Measurements from ENCODE around the gene GPR3. TPM values are rescaled to one million over a fixed set of nuclear protein-coding genes. Genes with fewer than 3 reads are reported as not detected.

Gene GPR3
- total RNA-seq, 1 experiment from 2014 or later, result 4.4 TPM

DNA sequence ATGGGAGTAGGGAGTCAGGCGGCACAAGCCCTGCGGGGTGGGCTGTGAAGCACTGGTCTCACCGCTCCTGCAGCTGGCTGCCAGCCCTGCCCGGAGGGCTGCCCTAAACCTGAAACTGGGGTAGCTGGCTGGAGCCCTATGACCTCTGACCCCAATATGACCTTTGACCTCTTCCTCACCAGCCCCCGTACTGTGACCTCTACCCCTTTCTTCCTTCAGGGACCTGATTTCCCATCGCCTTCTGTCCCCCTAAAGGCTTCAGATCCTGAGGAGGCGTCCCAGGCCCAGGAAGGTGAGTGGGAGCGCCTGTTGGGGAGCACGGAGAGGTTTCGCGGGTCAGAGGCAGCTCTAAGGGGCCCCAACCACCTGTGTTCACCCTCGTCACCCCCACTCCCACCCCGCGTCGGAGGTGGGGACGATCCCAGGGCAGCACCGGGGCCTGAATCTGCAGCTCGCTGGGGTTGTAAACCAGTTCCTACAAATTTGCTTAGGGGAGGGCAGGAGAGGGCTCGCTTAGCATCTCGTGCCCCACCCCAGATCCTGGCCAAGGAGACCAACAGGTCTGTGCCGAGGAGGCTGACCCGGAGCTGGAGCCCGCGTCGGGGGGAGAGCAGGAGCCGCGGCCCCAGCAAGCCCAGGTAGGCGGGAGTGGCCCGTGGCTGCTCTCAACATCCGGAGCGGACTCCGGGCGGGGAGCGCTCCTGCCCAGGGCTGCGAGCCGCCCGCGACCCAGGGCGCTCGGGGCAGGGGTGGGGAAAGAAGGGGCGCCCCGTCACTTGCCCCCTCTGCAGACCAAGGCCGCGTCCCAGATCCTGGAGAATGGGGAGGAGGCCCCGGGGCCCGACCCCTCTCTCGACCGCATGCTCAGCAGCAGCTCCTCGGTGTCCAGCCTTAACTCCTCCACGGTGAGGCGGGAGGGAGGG, 43.3 kb upstream of the GPR3 start:
- Histone ChIP-seq H4K20me1 (ENCODE audit: control insufficient read depth, insufficient read depth, insufficient read length) (peaks cover 4% of the 10 kb centered on the region), H2AFZ (ENCODE audit: low read length) (no peak overlapping the region), H3K27ac (ENCODE audit: insufficient read length, low read depth, low read length) (no peak overlapping the region), H3K79me1 (ENCODE audit: insufficient read depth, low read depth, low read length, poor library complexity, severe bottlenecking) (no peaks in the 10 kb centered on the region), H3K27me3 (ENCODE audit: insufficient read depth, low read length) (no peaks in the 10 kb centered on the region), H2AK5ac (ENCODE audit: insufficient read length, low read length) (no peak overlapping the region), H3K4me1 (ENCODE audit: insufficient read depth, low read length) (no peaks in the 10 kb centered on the region), H2BK20ac (ENCODE audit: low read depth, low read length, poor library complexity, severe bottlenecking) (no peak overlapping the region), H2BK120ac (ENCODE audit: low read depth, low read length, poor library complexity, severe bottlenecking) (no peak overlapping the region), H3K4ac (ENCODE audit: low read depth, low read length) (no peak overlapping the region), H4K5ac (ENCODE audit: insufficient read length, low read depth, low read length) (no peak overlapping the region), H3T11ph (ENCODE audit: low read length) (no peak overlapping the region), H3K56ac (ENCODE audit: insufficient read length, low read depth, low read length) (no peak overlapping the region), H3K23me2 (ENCODE audit: insufficient read length, low read depth, low read length, poor library complexity, severe bottlenecking) (peaks cover 21% of the 10 kb centered on the region), H3K9ac (ENCODE audit: extremely low read depth, insufficient read length, low read length) (no peak overlapping the region), H3K14ac (ENCODE audit: insufficient read depth, low read length) (peak overlapping the region; percentile 4; the same call in 1 of the 2 replicates), H3K9me3 (ENCODE audit: control insufficient read depth, low read depth, low read length) (no peaks in the 10 kb centered on the region), H2BK5ac (ENCODE audit: insufficient read length, low read length) (no peak overlapping the region), H4K8ac (replicated peaks; ENCODE audit: insufficient read length, low read depth, low read length) (no peak overlapping the region), H3K79me2 (ENCODE audit: insufficient read depth, low read length) (no peaks in the 10 kb centered on the region; the same call in 1 of the 2 replicates), H3K4me2 (ENCODE audit: insufficient read depth, insufficient read length, low read length) (peak overlapping the region; percentile 71), H2BK15ac (ENCODE audit: low read depth, low read length) (no peak overlapping the region), H3K23ac (ENCODE audit: insufficient read length, low read depth, low read length) (no peak overlapping the region), H4K91ac (ENCODE audit: insufficient read length, low read depth, low read length) (no peak overlapping the region), H3K18ac (ENCODE audit: insufficient read length, low read depth, low read length) (no peak overlapping the region), H2BK12ac (ENCODE audit: insufficient read length, low read depth, low read length) (no peak overlapping the region)
- DNase-seq, result peak; percentile 86
- Mint-ChIP-seq H3K36me3 (ENCODE audit: insufficient read depth in 1 of 3, low read depth in 3 of 3) (peaks cover 5 to 18% (median 12%) of the 10 kb centered on the region in 3 experiments; a peak in 5 of 7 replicates), H3K4me3 (peak overlapping the region; percentile 70 to 79), H3K27ac (no peak overlapping the region), H3K4me1 (peaks cover 14 to 20% of the 10 kb centered on the region in 2 experiments), H3K9me3 (no peaks in the 10 kb centered on the region), H3K27me3 (ENCODE audit: low read depth) (peaks cover 21% of the 10 kb centered on the region)
- WGBS (ENCODE audit: extremely low coverage, insufficient read length, low lambda C conversion rate), result no CpG with 5 or more reads among the region's 51 CpGs
- no peak for TF ChIP-seq CTCF (conservative IDR thresholded peaks at IDR 0.05)

Measured in H9 (cell line).